Activated B cell treated with CpG ODN at 0.5 μM for 24 hours (primary cell): ENCODE measurements around the gene KIAA0319L. TPM values are rescaled to one million over a fixed set of nuclear protein-coding genes. Genes with fewer than 3 reads are reported as not detected.

Source experiments
- ATAC-seq: fragments of 200-7000 bp; cut with Tn5 transposase; one replicate; pipeline ENCODE4 v1.10.0; 2021; ENCODE audit warnings: low read depth, mild to moderate bottlenecking, moderate library complexity
- CTCF ChIA-PET: fragments of 350-600 bp; sonication (Branson Sonifier 250); formaldehyde crosslinking; loops from one replicate; lab custom pipeline; 2021; ENCODE audit warnings: antibody characterized with exemption; lab: Charles Lee
- POLR2A ChIA-PET: fragments of 350-600 bp; sonication (Branson Sonifier 250); formaldehyde crosslinking; loops from one replicate; lab custom pipeline; 2021; ENCODE audit warnings: antibody characterized with exemption; lab: Charles Lee
- DNase-seq: peaks from one replicate; pipeline ENCODE4 v3.0.0; 2022
- H3K27ac Mint-ChIP-seq: one replicate; pipeline ENCODE4 v1.8.0; 2020; ENCODE audit warnings: mixed read lengths
- H3K27me3 Mint-ChIP-seq: one replicate; pipeline ENCODE4 v1.8.0; 2021; ENCODE audit warnings: mixed read lengths
- H3K36me3 Mint-ChIP-seq: one replicate; pipeline ENCODE4 v1.8.0; 2021; ENCODE audit warnings: low read depth, mixed read lengths
- H3K4me1 Mint-ChIP-seq: one replicate; pipeline ENCODE4 v1.8.0; 2021; ENCODE audit warnings: mixed read lengths
- H3K4me3 Mint-ChIP-seq: one replicate; pipeline ENCODE4 v1.8.0; 2020; ENCODE audit warnings: mild to moderate bottlenecking, mixed read lengths
- H3K9me3 Mint-ChIP-seq: one replicate; pipeline ENCODE4 v1.8.0; 2020; ENCODE audit warnings: mixed read lengths
- CTCF ChIP-seq: fragments of 200-600 bp; IDR thresholded peaks from one replicate; pipeline ENCODE4 v1.8.0; 2022; ENCODE audit warnings: antibody characterized with exemption, mild to moderate bottlenecking
- intact Hi-C: fragments of 100-400 bp; cut with micrococcal nuclease; formaldehyde crosslinking; loops from one replicate; pipeline ENCODE4 v1.15.1; 2024
- total RNA-seq: library from RNA; stranded (reverse); gene quantifications from 2 replicates; pipeline ENCODE4 v1.2.3, GENCODE V29; 2022

Gene KIAA0319L
- total RNA-seq, 1 donor from 2014 or later: 59.1 TPM

- Mint-ChIP-seq H3K4me1 (peaks cover 13% of the 10 kb centered on the region), H3K4me3 (no peak overlapping the region), H3K36me3 (peaks cover 26% of the 10 kb centered on the region), H3K27me3 (no peaks in the 10 kb centered on the region), H3K27ac (no peak overlapping the region), H3K9me3 (peaks cover 7% of the 10 kb centered on the region)
- TF ChIP-seq CTCF: no peak
- no peak for ATAC-seq
- ChIA-PET CTCF (interaction anchor here (0.9 kb wide), 1 partner anchor 12 kb away, joined by 3 read pairs; no protein-coding TSS in a partner anchor), POLR2A (no interaction called here)
- no peak for DNase-seq
- intact Hi-C loops: no loop called here
These were observed 68.9 kb downstream of the KIAA0319L start for GRCh38 chr1:35488336-35488735.

GRCh38 chr1:35486858-35487408 lies 70.3 kb downstream of the KIAA0319L start:
- ChIA-PET CTCF (no interaction called here), POLR2A (no interaction called here)
- Mint-ChIP-seq H3K9me3 (peaks cover 7% of the 10 kb centered on the region), H3K27me3 (no peaks in the 10 kb centered on the region), H3K27ac (no peak overlapping the region), H3K36me3 (peaks cover 22% of the 10 kb centered on the region), H3K4me1 (peaks cover 13% of the 10 kb centered on the region), H3K4me3 (no peak overlapping the region)
- ATAC-seq: no peak
- intact Hi-C loops: no loop called here
- no peak for TF ChIP-seq CTCF
- no peak for DNase-seq

GRCh38 chr1:35481229-35481628 lies 76.0 kb downstream of the KIAA0319L start:
- peaks cover 10% of the 10 kb centered on the region for H3K4me1 Mint-ChIP-seq
- DNase-seq (no peak), ATAC-seq (no peak)
- peaks cover 21% of the 10 kb centered on the region for H3K36me3 Mint-ChIP-seq
- H3K9me3 Mint-ChIP-seq: no peaks in the 10 kb centered on the region
- H3K27me3 Mint-ChIP-seq: no peaks in the 10 kb centered on the region
- no peak overlapping the region for H3K27ac Mint-ChIP-seq
- ChIA-PET POLR2A (no interaction called here), CTCF (no interaction called here)
- no peak overlapping the region for H3K4me3 Mint-ChIP-seq
- intact Hi-C loops: no loop called here
- no peak for TF ChIP-seq CTCF

- no peak for DNase-seq
- no peak for ATAC-seq
- H3K36me3 Mint-ChIP-seq: peaks cover 45% of the 10 kb centered on the region
- CTCF ChIA-PET: no interaction called here
- H3K27me3 Mint-ChIP-seq: no peaks in the 10 kb centered on the region
- H3K4me1 Mint-ChIP-seq: no peaks in the 10 kb centered on the region
- no peak overlapping the region for H3K27ac Mint-ChIP-seq
- POLR2A ChIA-PET: no interaction called here
- H3K9me3 Mint-ChIP-seq: no peaks in the 10 kb centered on the region
- no peak overlapping the region for H3K4me3 Mint-ChIP-seq
- TF ChIP-seq CTCF: no peak
- intact Hi-C loops: no loop called here
These were observed 79.3 kb downstream of the KIAA0319L start for GRCh38 chr1:35477870-35478269.

GRCh38 chr1:35475856-35476674 lies 81.1 kb downstream of the KIAA0319L start:
- ChIA-PET POLR2A (no interaction called here), CTCF (interaction anchor here (1.1 to 1.5 kb wide), 2 partner anchors 12 to 25 kb away, joined by 3 read pairs; no protein-coding TSS in a partner anchor)
- Mint-ChIP-seq H3K36me3 (peaks cover 53% of the 10 kb centered on the region), H3K27me3 (no peaks in the 10 kb centered on the region), H3K4me1 (no peaks in the 10 kb centered on the region), H3K9me3 (no peaks in the 10 kb centered on the region), H3K4me3 (no peak overlapping the region), H3K27ac (no peak overlapping the region)
- no peak for TF ChIP-seq CTCF
- intact Hi-C loops: no loop called here
- ATAC-seq (no peak), DNase-seq (no peak)
